Activated CD4-positive, alpha-beta T cell treated with anti-CD3 and anti-CD28 coated beads for 1 hour (primary cell): ENCODE measurements around the gene PKP4.

Experiments
- DNase-seq: peaks from one replicate; pipeline ENCODE4 v3.0.0-alpha.2; 2020

Gene PKP4

DNA sequence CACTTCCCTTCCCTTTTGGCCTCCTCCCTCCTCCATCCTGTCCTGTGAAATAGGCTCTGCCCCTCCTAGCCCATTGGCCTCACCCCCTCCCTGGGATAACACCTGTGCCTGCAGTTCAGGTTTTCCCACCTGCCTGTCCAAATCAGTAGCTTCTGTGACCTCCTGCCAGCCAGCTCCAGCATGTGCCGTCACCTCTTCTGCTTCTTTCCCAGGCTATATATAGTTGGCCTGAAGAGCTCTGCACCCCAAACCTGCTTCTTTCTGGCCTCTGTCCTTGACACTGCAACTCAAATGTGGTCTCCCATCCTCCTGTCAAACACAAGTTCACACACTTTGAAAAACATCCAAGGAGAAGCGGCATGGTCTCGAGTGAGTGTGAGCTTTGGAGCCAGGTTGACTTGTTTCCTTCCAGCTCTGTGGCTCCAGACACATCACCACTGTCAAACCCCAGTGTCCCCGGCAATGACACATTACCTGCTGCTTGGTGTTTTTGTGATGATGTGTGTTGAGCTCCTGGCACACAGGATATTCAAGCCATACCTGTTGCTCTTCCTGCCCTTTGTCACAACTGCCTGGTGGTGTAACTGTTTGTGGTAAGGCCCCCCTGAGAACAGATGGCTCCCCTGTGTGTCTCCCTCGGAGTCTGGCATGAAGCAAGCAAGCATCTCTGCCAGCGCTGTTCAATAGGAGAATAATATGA lies 194.8 kb downstream of the PKP4 start:
- no peak for DNase-seq

DNA sequence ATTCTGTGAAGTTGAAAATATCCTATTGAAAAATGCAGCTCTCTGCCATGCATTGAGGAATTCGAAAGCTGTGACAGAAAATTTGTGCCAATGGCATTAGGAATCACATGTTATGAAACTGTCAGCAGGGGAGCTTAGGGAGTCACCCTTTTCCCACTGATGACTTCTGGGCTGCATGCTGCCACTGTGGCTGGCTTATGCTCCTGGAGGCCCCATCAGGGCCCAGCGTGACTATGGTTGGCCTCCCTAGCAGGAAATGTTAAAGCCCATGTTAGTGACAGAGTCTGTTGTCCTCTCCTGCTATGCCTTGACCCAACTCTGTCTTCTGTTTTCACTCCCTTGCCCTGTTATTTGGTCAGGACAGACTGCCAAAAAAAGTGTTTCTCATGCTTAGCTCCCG lies 198.9 kb downstream of the PKP4 start:
- no peak for DNase-seq

DNA sequence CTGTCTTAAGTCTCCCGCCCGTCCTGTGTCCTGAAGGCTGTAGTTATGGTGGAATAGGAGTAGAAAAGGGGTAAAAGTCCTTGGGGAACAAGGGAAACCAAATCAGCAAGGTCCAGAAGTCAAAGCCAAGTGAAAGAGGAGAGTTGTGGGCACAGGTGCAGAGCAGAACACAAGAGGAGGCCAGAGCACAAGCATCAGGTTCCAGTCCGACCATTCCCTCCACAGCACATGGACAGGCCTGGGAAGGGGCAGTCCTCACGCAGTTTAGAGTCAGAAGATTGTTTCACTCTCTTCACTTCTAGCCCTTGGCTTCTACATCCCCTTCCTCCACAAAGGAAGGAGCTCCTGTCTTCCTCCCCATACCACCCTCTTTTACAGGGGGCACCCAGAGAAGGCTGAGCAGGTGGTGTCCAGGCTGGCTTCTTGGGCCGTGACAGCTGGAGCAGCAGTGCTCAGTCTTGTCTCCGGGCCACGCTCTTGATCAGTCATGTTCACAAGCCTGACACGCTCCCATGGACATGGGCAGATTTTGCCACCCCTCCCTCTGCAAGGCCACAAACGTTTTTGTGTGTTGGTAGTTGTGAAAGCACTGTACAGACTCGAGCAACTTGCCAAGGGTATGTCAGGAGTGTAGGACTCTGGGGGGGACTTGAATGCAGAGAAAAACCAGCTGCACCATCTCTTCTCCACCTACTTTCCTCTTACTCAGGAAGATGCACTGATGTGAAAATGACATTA lies 199.9 kb downstream of the PKP4 start:
- DNase-seq, result no peak

DNA sequence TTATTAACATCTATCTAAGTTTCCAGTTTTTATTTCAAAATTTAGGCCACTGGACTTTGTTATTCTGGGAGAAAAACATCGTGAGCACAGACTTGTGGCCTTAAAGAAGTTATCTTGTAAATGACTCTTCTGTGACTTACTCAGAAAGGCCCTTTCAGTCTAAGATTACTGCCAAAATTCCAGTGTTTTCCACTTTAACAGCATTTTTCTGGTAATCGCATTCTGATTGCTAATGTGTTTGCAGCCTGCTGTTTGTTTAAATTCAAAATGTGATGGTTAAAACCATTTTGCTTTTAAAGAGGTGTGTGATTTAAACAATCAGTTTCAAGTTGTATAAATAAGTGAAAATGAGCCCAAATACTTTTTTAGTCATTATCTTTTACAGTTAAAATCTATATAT lies 201.6 kb downstream of the PKP4 start:
- no peak for DNase-seq

DNA sequence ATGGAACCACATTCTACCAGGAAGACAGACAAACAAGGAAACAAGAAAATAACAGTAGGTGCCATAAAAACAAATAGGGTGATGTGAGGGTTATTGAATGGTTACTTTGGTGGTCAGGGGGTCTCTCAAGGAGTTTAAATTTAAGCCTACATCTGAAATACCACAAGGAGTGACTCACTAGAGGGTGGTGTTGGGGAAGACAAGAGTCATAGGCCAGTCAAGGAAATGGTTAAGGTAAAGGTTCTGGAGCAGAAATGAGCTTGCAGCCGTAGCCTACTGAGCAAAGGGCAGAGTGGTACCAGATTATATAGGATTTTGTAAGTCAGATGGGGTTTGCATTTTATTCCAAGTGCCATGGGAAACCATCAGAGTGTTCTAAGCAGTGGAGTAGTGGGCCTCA lies 202.7 kb downstream of the PKP4 start:
- DNase-seq, result no peak

DNA sequence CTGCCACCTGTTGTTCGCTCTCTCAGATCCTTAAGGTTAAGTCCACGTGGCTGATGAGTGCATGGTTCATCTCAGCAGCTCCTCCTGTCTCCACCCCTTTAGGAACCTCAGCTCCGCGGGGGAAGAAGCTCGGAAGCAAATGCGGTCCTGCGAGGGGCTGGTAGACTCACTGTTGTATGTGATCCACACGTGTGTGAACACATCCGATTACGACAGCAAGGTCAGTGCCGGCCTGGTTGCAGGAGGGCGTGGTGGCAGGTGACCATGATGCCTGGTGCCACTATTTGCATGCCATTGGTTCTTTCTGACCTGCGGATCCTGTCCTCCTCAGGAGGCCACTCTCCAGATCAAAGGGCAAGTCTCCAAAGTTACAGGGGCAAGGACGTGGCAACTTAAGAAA lies 204.5 kb downstream of the PKP4 start:
- no peak for DNase-seq

DNA sequence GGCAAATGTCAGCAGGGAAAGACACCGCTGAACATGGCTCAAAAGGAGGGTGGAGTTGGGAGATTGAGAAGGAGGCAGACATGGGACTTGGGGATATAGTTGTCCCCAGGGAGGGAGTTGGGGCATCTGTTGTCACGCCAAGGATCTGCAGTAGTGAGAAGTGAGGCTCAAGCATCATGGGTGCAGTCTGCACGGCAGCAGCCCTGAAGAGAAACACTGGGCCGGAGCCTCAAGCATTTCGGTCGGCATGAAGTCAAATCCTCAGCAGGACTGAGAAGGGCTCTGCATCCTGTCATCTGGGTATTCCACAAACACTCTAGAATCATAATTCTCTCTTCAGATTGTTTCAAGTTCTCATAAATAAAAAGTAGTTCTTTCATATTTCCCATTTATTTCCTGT lies 205.7 kb downstream of the PKP4 start:
- DNase-seq, result no peak

DNA sequence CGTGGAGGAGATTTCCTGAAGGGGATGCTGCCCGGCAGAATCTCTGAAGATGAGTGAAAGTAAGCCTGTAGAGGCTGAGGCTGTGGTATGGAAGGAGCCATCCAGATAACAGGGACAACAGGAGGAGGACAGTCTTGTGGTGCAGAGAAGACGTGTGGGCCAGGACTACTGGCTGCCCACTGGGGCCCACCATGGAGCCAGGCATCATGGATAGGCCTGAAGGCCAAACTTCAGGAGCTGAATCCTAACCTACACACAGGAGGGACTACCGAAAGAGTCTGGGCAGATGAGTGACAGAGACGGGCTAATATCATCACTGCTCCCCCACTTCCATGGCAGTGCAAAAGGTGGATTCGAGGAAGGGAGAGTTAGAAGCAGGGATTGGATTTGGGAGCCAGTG lies 207.0 kb downstream of the PKP4 start:
- DNase-seq, result no peak

DNA sequence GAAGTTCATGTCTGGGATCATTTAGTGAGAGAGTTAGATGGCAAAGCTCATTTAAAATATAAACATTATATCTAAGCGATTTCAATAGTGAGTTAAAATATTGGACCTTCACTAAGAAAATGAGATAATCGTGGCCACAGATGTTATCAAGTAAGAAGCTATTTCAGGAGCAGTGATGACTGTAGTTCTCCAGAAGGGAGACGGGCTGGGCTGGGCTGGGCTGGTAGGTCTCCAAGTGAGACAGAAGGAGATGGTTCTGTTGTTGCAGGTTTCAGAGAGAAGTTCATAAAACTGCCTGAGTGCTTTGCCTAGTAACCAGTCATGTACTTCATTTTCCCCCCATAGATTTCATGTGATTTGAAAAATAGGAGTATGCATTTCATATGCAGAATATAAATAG lies 208.2 kb downstream of the PKP4 start:
- DNase-seq, result no peak

DNA sequence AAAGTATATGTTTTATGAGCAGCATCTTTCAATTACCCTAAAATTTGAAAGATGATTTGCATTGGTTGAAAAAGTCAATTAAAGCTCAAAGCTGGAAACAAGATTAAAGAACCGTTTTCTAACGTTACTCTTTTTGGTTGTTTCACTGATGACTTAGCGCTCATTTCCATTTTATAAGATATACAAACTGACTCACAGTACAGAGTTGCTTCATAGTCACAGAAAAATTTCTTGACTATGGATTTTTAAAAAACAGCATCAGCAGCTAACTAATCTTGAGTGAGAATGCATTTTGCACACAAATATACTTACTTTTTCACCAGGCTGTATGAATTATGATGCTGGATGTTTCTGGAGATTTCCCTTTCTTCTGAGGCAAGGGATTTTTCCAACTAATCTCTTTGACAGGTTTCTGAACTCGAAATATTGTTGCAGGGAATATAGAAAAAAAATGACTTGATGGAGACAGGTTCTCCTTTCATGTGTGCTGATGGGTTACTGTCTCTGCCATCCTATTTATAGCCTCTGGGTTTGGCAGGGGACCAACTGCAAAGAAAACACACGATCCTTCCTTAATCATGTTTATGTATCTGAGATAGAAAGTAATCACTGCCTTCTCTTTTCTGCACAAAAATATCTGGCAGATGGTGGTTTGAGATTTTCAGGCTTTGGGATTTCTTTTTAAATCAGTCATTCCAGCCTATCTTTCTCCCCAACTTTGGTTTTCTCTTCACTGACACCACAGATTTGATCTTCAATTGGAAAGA lies 209.0 kb downstream of the PKP4 start:
- DNase-seq, result no peak

DNA sequence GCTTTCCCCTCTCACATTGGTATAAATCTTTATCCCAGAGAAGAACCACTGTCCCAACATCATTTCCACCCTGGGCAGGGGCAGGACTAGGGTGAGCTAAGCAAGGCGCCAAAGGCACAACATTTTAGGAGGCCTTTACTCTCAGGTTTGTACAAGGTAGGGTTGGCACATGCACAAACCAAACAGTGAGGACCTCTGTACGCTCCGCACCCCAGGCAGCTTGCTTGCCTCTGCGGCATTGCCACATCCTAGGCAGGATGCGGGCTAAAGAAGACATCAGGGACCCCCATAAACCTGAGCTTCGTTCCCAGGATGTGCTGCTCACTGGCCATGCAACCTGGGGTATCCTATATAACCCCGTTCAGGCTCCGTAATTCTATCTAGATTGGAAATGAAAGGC lies 210.2 kb downstream of the PKP4 start:
- DNase-seq, result no peak

DNA sequence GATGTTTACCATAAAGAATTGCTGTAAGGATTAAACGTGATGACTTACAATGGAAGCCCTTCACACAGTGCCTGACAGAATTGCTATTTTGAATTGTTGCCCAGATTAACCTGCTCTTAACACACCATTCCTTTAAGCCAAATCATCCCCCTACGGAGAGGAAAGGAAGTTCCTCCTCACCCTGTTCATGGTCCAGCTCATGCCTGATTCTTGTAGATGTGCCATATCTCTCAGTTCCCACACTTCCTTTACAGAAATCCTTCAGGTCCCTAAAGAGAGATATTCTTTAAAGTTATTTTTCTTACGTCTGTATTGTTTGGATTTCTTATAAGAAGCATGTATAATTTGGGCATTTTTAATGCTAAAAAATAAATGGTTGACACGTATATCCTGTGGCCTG lies 210.8 kb downstream of the PKP4 start:
- no peak for DNase-seq

DNA sequence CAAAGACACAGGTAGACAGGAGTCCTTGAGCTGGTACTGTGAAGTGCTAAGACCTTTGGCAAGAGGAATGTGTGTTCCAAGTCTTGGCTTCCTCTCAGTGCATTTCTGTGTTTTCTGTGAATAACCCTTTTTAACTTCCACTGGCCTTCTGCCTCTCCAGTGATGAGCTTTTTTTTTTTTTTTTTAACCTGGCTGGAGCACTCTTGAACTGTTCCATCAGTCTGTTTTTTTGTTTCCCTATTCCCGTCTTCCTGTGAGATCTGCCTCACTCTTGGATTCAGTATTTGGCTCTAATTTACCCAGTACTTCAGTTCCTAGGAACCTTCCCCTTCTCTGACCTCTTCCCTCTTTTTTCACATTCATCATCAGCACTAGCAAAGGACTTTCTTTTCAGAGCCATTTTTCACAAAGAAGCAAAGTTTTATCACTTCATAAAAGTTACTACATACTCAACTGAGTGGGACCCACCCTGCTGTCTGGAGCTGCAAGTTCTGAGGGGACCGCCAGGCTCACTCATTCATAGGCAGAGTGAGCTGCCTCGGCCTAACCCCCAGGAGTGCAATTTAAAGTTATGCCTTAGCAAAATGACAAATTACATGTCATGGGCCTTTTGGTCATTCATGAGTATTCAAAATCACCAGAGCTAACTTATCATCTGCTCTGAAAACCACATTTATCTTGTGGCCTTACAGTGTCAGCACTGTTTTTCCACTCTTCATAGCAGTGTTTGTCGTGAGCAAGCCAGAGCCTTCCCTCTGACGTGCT lies 211.4 kb downstream of the PKP4 start:
- no peak for DNase-seq

DNA sequence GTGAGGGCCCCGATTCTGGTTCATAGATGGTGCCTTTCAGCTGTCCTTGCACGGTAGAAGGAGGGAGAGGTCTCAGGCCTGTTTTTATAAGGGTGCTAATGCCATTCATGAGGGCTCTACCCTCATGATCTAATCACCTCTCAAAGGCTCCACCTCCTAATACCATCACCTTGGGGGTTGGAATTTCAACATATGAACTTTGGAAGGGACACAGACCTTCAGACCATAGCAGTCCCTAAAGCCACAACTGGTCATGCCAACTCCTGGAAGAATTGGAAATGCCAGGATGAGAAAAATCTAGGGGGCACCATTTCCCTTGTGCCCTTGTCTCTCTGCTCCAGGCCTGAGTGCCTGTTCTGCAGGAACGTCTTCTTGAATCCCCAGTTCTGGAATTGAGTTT lies 213.5 kb downstream of the PKP4 start:
- no peak for DNase-seq

DNA sequence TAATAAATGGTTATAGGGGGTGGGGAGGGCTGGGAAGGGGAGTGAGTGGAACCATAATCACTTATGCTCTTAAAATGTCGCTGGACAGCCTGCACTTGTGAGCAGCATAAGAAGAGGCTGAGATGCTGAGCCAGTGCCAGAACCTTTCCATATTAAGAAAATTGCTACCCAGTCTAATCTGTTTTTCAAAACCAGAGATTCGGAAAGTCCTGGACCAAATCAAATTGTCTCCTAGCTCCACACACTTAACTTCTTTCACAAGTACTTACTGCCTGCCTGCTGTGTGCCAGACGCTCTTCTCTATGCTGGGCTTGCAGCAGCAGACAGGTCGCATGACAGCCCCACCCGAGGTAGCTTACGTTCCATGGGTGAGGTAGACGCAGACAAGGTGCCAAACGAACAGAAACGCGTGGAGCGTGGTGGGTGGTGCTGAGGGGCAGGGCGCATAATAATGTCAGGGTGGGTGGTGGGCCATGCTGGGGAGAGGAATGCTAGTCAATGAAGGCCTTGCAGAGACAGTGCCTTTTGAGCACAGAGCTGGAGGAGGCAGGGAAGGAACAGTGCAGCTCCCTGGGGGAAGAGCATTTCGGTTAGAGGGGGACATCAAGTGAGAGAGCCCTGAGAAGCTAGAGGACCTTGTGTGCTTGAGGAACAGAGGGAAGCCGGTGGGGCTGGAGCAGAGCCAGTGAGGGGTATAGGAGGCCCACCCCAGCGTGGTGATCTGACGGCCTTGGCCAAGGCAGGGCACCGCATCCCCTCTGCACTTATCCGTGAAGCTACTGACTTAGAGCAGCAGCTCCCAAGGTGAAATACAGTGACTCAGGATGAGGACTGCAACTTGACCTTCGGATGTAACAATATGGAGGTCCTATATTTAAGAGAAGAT lies 214.9 kb downstream of the PKP4 start:
- DNase-seq, result no peak

DNA sequence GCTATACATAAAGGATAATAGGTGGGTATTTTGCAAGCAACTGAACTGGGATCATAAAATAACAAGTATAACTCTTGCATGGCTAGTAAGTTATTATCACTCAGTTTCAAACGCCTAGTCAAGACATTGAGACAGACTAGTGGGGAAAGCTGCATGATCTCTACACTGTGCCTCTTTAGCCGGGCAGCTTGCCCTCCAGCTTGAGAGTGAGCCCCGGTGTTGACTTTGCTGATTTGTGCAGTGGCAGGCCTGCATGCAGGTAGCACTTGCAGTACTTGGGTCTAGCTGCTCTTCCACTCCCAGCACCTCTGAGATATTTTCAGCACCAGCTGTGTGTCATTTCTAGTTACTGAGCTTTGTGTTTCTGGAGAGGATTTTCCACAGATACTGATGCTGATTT lies 219.5 kb downstream of the PKP4 start:
- DNase-seq, result no peak

DNA sequence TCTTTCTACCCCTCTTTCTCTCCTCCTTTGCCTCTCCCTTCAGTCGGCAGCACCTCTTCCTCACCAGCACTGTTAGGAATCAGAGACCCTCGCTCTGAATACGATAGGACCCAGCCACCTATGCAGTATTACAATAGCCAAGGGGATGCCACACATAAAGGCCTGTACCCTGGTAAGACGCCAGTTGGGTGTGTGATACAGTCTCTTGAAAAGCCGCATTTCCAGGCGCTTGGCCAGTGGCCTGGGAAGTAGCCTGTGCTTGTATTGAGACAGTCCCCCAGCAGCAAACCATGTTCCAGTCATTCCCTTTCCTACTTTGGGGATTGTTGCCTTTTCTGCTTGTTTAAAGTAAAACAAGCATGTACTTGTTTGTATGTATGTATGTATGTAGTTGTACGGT lies 219.9 kb downstream of the PKP4 start:
- no peak for DNase-seq

DNA sequence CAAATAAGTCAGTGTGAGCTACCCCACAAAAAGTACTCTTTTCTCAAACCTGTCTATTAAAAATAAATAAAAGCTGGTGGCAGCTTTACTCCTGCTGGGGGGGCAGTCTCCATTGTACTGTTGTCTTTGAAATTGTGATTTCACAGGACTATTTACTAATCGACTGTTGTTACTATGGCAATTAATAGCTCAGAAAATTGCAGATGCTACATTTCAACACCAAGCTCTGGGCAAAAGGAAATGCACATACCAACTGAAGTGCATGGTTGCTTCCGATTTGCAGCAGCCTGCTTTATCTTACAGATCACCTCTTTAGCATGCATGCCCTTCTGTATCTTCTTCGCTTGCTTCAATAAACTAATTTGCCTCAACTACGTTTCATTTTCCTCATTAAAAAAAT lies 220.8 kb downstream of the PKP4 start:
- DNase-seq, result no peak

DNA sequence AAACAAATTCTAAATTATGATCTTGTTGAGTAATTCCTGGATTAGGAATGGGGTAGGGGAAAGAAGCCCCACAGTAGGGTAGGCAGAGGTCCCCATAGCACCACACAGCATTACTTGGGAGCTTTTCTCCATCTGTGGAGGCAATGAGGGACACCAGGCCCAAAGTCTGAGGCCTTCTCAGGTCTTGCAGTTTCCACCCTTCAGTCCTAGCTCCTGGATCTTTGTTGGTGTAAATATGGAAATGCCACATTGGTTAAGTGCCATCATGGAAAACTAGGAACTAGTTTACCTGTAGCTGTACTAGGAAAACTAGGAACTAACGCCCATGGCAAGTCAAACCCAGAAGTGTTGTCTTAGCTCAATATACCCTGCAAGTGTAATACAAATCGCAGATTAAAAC lies 225.1 kb downstream of the PKP4 start:
- no peak for DNase-seq

DNA sequence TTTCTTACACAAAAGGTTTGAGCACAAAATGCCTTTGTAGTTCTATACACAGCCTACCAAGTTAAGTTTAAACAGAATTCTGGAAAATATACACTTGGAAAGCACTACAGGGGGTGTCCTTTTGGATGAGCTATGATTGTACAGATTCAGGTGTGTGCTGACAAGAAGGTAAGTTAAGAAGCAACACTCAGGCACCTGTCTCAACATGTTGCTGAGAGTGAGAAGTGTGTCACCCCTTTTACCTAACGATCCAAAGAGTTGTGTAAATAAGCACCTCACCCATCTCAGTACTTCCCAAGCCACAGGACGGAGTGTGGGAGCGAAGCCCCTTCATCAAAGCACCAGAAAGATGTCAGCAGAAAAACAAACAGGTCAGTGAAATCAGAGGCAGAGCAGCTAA lies 228.9 kb downstream of the PKP4 start:
- DNase-seq, result no peak

DNA sequence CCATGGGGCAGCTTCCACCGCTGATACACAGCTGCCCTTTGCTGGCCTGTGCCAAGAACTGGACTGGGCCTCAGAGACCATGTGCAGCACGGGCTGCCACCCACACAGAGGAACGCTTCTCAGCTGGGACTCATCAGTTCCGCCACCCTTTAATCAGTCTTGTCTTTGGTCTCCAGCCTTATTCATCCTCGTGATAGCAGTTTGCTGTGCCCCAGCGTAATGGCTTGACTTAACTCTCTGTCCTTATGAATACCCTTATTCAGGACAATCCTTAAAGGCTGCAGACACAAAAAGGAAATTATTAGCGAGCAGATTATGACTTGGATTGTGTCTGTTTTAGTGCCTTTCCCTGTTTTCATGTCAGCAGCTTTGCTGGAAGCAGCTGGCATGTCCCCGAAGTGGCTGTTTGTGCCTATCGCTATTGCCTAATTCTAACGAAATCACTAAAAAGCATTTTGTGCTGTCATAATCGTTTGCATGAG lies 229.5 kb downstream of the PKP4 start:
- DNase-seq, result no peak

DNA sequence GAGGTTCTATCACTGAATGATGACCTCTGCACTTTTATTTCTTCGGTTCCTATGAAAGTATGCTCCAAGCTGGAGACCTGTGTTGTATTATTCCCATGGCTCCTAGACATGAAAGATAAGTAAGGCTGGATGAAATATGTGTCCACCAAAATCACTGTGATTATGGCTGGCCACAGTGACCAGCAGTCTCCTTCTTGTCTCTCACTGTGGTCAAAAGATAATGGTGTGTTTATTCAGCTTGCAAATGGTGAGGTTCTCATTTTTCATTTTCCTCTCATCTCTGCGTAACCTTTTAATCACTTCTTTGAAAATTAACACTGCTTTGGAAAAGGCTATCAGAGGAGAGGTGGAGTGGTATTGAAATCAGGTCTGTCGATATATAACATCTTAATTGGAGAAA lies 230.6 kb downstream of the PKP4 start:
- DNase-seq, result no peak
